Common myeloid progenitor, CD34-positive (primary cell): ENCODE data around the gene SAMD4A.

Experiments used
- CTCF ChIA-PET: fragments of 350-600 bp; sonication (Branson Sonifier 250); formaldehyde crosslinking; loops from one replicate; lab custom pipeline; 2021; ENCODE audit warnings: antibody characterized with exemption; lab: Charles Lee
- POLR2A ChIA-PET: fragments of 350-600 bp; sonication (Branson Sonifier 250); formaldehyde crosslinking; loops from one replicate; lab custom pipeline; 2021; ENCODE audit warnings: antibody characterized with exemption; lab: Charles Lee
- DNase-seq, 3 donors: peaks; one replicate each; pipeline versions ENCODE4 v3.0.0 to v3.0.0-alpha.2; 2013
- H3K27ac ChIP-seq, 2 experiments: 1 replicate in 1 of 2; 2 replicates in 1 of 2; pipeline ENCODE4 v1.7.0; 2013; ENCODE audit warnings: inconsistent platforms in 2 of 2, low read length in 2 of 2, mild to moderate bottlenecking in 2 of 2, low read depth in 1 of 2, moderate library complexity in 1 of 2; ENCODE audit not compliant: severe bottlenecking in 2 of 2, insufficient read depth in 1 of 2, poor library complexity in 1 of 2
- H3K27me3 ChIP-seq, 5 experiments: replicated peaks in 2 of 5; 1 replicate in 3 of 5; 2 replicates in 2 of 5; pipeline versions ENCODE4 v1.6.1 to v1.7.0; 2013; ENCODE audit warnings: low read length in 4 of 5, mild to moderate bottlenecking in 2 of 5, moderate library complexity in 2 of 5, inconsistent platforms in 1 of 5; ENCODE audit not compliant: insufficient read depth in 5 of 5, control insufficient read depth in 4 of 5
- H3K36me3 ChIP-seq, 4 experiments: 1 replicate in 2 of 4; 2 replicates in 2 of 4; pipeline versions ENCODE4 v1.6.1 to v1.7.0; 2013; ENCODE audit warnings: low read length in 3 of 4, control low read depth in 1 of 4, mild to moderate bottlenecking in 1 of 4; ENCODE audit not compliant: control insufficient read depth in 4 of 4, insufficient read depth in 4 of 4
- H3K4me1 ChIP-seq, 4 experiments: 1 replicate in 3 of 4; 2 replicates in 1 of 4; pipeline versions ENCODE4 v1.6.1 to v1.7.1; 2013; ENCODE audit warnings: low read length in 3 of 4, mild to moderate bottlenecking in 3 of 4, control low read depth in 1 of 4, inconsistent platforms in 1 of 4, moderate library complexity in 1 of 4; ENCODE audit not compliant: control insufficient read depth in 4 of 4, insufficient read depth in 4 of 4; ENCODE audit errors: control extremely low read depth in 1 of 4
- H3K4me3 ChIP-seq, 7 experiments: 1 replicate in 4 of 7; 2 replicates in 3 of 7; pipeline versions ENCODE4 v1.5.1 to v1.7.0; 2013; ENCODE audit warnings: mild to moderate bottlenecking in 7 of 7, low read length in 6 of 7, moderate library complexity in 6 of 7, inconsistent platforms in 2 of 7, low read depth in 2 of 7, control low read depth in 1 of 7; ENCODE audit not compliant: insufficient read depth in 4 of 7, control insufficient read depth in 1 of 7; ENCODE audit errors: extremely low read depth in 1 of 7
- H3K9me3 ChIP-seq, 5 experiments: 1 replicate in 4 of 5; 2 replicates in 1 of 5; pipeline versions ENCODE4 v1.6.1 to v1.7.1; 2013; ENCODE audit warnings: low read length in 4 of 5, mild to moderate bottlenecking in 2 of 5, inconsistent platforms in 1 of 5, low read depth in 1 of 5, moderate library complexity in 1 of 5; ENCODE audit not compliant: control insufficient read depth in 4 of 5, insufficient read depth in 2 of 5; ENCODE audit errors: control extremely low read depth in 1 of 5
- WGBS: methylation state at CpG from one replicate; pipeline ENCODE4 v1.1.5; 2013; ENCODE audit not compliant: insufficient coverage; 5-methylcytosine and 5-hydroxymethylcytosine counted together

The SAMD4A gene

DNA sequence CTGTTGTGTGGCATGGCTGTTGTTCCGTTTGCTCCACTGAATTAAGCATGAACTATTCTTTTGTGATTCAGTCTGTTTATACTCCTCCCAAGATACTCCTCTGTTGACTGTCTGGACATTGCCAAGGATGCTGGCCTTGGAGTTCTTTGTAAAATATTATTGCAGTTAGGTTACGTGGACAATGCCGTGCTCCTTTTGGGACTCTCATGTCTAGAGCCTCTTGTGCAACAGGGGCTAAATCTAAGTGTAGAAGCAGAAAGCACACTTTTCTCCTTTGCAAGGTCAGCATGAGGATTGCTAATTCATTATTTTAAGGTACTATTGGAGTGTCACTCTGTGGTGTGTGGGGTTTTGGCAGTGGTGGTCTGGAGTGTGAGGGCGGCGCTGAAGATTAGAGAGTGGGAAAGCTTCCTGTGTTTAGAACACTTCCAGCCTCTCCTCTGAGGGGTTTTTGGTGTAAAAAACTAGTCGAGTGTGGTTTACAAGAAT, 125.4 kb downstream of the SAMD4A start:
- peaks cover 0 to 5% (median 0%) of the 10 kb centered on the region in 5 experiments for H3K9me3 ChIP-seq
- DNase-seq, result no peak
- no peaks in the 10 kb centered on the region for H3K27me3 ChIP-seq
- CTCF ChIA-PET, result interaction anchor here (0.9 to 3.0 kb wide), 8 partner anchors 21 to 126 kb away, joined by 3 to 27 read pairs (median 4); no protein-coding TSS in a partner anchor
- H3K4me3 ChIP-seq, result no peak overlapping the region
- no peak overlapping the region for H3K27ac ChIP-seq
- H3K36me3 ChIP-seq, result no peaks in the 10 kb centered on the region
- H3K4me1 ChIP-seq, result peaks cover 0 to 12% (median 5%) of the 10 kb centered on the region in 4 experiments
- POLR2A ChIA-PET, result no interaction called here
- WGBS, result 100% methylated on average over 5 of the region's 6 CpGs

DNA sequence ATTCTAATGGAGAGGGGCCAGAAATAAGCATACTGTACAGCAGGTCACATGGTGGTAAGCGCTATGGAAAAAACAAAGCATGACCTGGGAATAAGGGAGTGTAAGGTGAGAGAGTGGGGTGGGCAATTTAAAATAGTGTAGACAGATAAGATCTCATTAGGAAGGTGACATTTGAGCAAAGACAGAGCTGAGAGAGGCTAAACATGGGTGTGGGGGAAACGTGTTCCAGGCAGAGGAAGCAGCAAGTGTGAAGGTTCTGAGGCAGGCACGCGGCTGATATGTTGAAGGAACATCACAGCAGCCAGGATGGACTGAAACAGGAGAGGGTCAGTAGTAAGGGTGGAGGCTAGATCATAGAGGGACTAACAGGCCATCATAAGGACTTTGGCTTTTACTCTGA, 126.8 kb downstream of the SAMD4A start:
- Histone ChIP-seq H3K4me3 (no peak overlapping the region), H3K36me3 (no peaks in the 10 kb centered on the region), H3K9me3 (peaks cover 0 to 5% (median 0%) of the 10 kb centered on the region in 5 experiments), H3K4me1 (peaks cover 0 to 14% (median 7%) of the 10 kb centered on the region in 4 experiments), H3K27ac (no peak overlapping the region), H3K27me3 (no peaks in the 10 kb centered on the region)
- no peak for DNase-seq
- ChIA-PET CTCF (interaction anchor here (0.8 to 1.7 kb wide), 7 partner anchors 9 to 128 kb away, joined by 3 to 5 read pairs (median 3); no protein-coding TSS in a partner anchor), POLR2A (no interaction called here)
- 91% methylated on average over 4 of the region's 4 CpGs for WGBS

DNA sequence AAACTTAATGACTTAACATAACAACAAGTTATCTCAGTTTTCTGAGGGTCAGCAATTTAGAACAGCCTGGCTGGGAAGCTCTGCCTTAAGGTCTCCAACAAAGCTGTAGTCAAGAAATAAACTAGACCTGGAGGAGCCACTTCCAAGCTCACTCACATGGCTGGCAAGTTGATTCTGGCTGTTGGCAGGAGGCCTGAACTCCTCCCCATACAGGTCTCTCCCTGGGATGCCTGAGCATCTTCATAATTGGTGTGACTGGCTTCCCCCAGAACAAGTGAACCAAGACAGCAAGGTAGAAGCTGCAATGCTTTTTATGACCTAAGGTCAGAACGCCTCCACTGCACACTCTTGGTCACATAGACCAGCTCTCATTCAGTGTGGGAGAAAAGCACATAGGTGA, 128.3 kb downstream of the SAMD4A start:
- WGBS, result 91% methylated on average over 1 of the region's 1 CpG
- ChIA-PET POLR2A (interaction anchor here (0.6 kb wide), 1 partner anchor 1698 kb away, joined by 4 read pairs; no protein-coding TSS in a partner anchor), CTCF (interaction anchor here (0.6 to 1.9 kb wide), 6 partner anchors 10 to 391 kb away, joined by 3 to 8 read pairs (median 3); no protein-coding TSS in a partner anchor)
- Histone ChIP-seq H3K36me3 (no peaks in the 10 kb centered on the region), H3K4me3 (no peak overlapping the region), H3K4me1 (peaks cover 0 to 17% (median 7%) of the 10 kb centered on the region in 4 experiments), H3K9me3 (peaks cover 0 to 5% (median 0%) of the 10 kb centered on the region in 5 experiments), H3K27ac (no peak overlapping the region), H3K27me3 (no peaks in the 10 kb centered on the region)
- no peak for DNase-seq

DNA sequence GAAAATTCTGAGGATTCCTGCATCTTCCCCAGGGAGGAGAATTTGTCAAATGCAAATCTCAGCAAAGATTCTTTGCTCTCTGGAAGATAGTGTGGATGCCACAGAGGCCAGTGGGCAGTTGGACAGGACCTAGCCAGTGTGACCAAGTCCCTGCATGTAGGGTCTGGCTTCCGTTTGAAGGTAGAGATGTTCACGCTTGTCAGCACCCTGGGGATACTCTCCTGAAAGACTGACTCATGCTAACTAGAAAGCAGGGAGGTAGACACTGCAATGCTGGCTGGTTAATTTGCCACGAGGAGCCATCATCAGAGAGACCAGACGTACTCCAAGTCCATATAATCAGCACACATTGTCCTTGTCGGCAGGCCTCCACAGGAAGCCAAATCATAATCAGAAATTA, 130.1 kb downstream of the SAMD4A start:
- WGBS, result 100% methylated on average over 4 of the region's 5 CpGs
- H3K9me3 ChIP-seq, result peaks cover 0 to 5% (median 0%) of the 10 kb centered on the region in 5 experiments
- ChIA-PET POLR2A (no interaction called here), CTCF (interaction anchor here (1.0 kb wide), 1 partner anchor 17 kb away, joined by 3 read pairs; no protein-coding TSS in a partner anchor)
- peaks cover 0 to 10% (median 3%) of the 10 kb centered on the region in 4 experiments for H3K4me1 ChIP-seq
- DNase-seq, result no peak
- no peaks in the 10 kb centered on the region for H3K36me3 ChIP-seq
- no peaks in the 10 kb centered on the region for H3K27me3 ChIP-seq
- no peak overlapping the region for H3K27ac ChIP-seq
- H3K4me3 ChIP-seq, result no peak overlapping the region

DNA sequence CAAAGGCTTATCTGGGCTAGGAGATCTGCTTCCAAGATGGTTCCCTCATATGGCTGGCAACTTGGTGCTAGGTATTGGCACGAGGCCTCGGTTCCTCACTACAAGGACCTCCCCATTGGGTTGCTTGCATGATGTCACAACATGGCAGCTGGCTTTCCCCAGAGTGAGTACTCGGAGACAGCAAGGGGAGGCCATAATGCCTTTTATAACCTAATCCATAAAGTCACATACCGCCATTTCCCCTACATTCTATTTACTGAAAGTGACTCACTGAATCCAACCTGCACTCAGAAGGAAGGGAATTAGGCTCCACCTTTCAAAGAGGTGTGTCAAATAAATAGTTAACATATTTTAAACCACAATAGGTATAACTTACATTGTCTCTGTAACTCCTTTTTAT, 130.9 kb downstream of the SAMD4A start:
- Histone ChIP-seq H3K27me3 (no peaks in the 10 kb centered on the region), H3K4me1 (peaks cover 0 to 9% (median 0%) of the 10 kb centered on the region in 4 experiments), H3K4me3 (no peak overlapping the region), H3K9me3 (peaks cover 0 to 5% (median 0%) of the 10 kb centered on the region in 5 experiments), H3K36me3 (no peaks in the 10 kb centered on the region), H3K27ac (no peak overlapping the region)
- no peak for DNase-seq
- WGBS, result no CpG with 5 or more reads among the region's 4 CpGs
- ChIA-PET POLR2A (no interaction called here), CTCF (interaction anchor here (3.8 kb wide), 1 partner anchor 7 kb away, joined by 14 read pairs; no protein-coding TSS in a partner anchor)

DNA sequence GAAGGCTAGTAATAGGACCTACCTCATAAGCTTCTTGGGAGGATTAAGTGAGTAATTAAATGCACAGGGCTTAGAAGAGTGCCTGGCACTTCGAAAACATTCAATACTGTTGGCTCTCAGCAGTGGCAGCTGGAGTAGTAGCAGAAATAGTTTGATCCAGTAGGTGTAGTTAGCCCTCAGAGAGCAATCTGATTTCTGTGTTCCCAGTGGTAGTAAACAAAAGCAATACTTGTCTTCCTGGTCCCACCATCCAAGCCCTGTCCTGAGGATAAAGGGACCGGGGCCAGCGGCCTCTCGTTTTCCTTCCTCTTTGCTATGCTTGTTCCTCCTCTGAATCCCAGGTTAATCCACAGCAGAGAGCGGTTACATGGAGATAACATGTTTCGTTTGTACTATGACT, 131.6 kb downstream of the SAMD4A start:
- 37% methylated on average over 4 of the region's 6 CpGs for WGBS
- peaks cover 0 to 9% (median 0%) of the 10 kb centered on the region in 4 experiments for H3K4me1 ChIP-seq
- no peaks in the 10 kb centered on the region for H3K36me3 ChIP-seq
- H3K27me3 ChIP-seq, result no peaks in the 10 kb centered on the region
- ChIA-PET CTCF (interaction anchor here (0.7 to 3.8 kb wide), 5 partner anchors 8 to 132 kb away, joined by 3 to 14 read pairs (median 5); partner anchors contain the start of gene SAMD4A), POLR2A (no interaction called here)
- H3K9me3 ChIP-seq, result peaks cover 0 to 4% (median 0%) of the 10 kb centered on the region in 5 experiments
- no peak overlapping the region for H3K27ac ChIP-seq
- H3K4me3 ChIP-seq, result no peak overlapping the region
- DNase-seq, result no peak

DNA sequence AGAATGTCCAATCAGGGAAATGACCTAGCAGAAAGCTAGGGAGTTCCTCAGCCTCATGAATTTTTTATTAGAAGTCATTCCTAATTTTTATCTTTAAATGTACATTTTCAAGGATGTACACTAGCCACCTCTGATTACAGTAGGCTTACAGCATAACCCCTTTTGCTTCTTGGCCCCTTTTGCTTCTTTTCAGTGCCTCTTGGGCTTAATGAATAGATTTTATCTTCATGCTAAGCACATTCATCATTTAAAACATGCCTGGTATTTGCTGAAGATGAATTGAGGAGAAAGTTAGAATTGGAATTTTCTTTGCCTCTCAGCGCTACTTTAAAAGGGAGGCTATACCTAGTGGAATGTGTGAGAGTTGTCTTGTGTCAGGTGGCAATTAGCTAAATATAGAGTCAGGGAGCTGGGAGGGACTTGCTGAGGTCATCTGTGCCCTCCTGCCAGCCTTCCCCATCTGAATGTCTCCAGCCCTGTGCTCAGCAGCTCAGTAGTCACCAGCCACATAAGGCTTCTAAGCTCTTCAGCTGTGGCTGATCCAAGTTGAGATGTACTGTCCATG, 132.1 kb downstream of the SAMD4A start:
- no peak overlapping the region for H3K27ac ChIP-seq
- peak in 2 of 3 donors; percentile 16 to 44 for DNase-seq
- H3K36me3 ChIP-seq, result no peaks in the 10 kb centered on the region
- H3K4me3 ChIP-seq, result no peak overlapping the region
- ChIA-PET POLR2A (no interaction called here), CTCF (interaction anchor here (0.6 to 3.8 kb wide), 10 partner anchors 9 to 132 kb away, joined by 3 to 14 read pairs (median 4); partner anchors contain the start of gene SAMD4A)
- H3K9me3 ChIP-seq, result no peaks in the 10 kb centered on the region
- H3K4me1 ChIP-seq, result peaks cover 0 to 9% (median 0%) of the 10 kb centered on the region in 4 experiments
- 100% methylated on average over 1 of the region's 1 CpG for WGBS
- no peaks in the 10 kb centered on the region for H3K27me3 ChIP-seq
